A549 (cell line): ENCODE data around the gene CAPZA1. TPM values are rescaled to one million over a fixed set of nuclear protein-coding genes. Genes with fewer than 3 reads are reported as not detected.

Experiments used
- ATAC-seq, 2 experiments: fragments of 200-7000 bp in 1 of 2; fragments of >200 bp in 1 of 2; cut with Nextera tagmentation in 1 of 2; cut with Tn5 transposase in 1 of 2; 3 replicates each; pipeline versions ENCODE4 v1.8.0 to v1.9.1; 2018 to 2020; ENCODE audit warnings: mild to moderate bottlenecking in 1 of 2, moderate library complexity in 1 of 2
- CTCF ChIA-PET: fragments of 300-600 bp; sonication (Branson Sonifier 250); formaldehyde crosslinking; extraction: SDS; loops from one replicate; lab custom pipeline; 2021; ENCODE audit warnings: antibody characterized with exemption, inconsistent platforms; lab: Yijun Ruan, JAX
- POLR2A ChIA-PET: fragments of 350-600 bp; formaldehyde crosslinking; extraction: SDS; loops from one replicate; lab custom pipeline; 2021; ENCODE audit warnings: antibody characterized with exemption, inconsistent platforms; lab: Yijun Ruan, JAX
- DNase-seq, 2 experiments: peaks; one replicate each; pipeline versions ENCODE4 v3.0.0 to v3.0.0-alpha.2; 2011 to 2016; ENCODE audit warnings: low read depth in 1 of 2, low spot score in 1 of 2
- FAIRE-seq: peaks from 2 replicates; lab custom pipeline; 2011; peaks lifted over from hg19 to GRCh38; lab: Jason Lieb, UNC
- H3K27ac ChIP-seq, 2 experiments: fragments of >200 bp; sonication (Bioruptor Twin); formaldehyde crosslinking; 3 replicates each; pipeline ENCODE4 v1.5.1; 2016 to 2017
- H3K4me1 ChIP-seq: fragments of >200 bp; sonication (Bioruptor Twin); formaldehyde crosslinking; 3 replicates; pipeline ENCODE4 v1.6.1; 2016
- H3K4me2 ChIP-seq: fragments of >200 bp; sonication (Bioruptor Twin); formaldehyde crosslinking; 3 replicates; pipeline ENCODE4 v1.6.1; 2016
- H3K4me3 ChIP-seq: fragments of >200 bp; sonication (Bioruptor Twin); formaldehyde crosslinking; 3 replicates; pipeline ENCODE4 v1.5.1; 2016
- H3K9me3 ChIP-seq: fragments of >200 bp; sonication (Bioruptor Twin); formaldehyde crosslinking; 3 replicates; pipeline ENCODE4 v1.6.1; 2016
- ATOH8 ChIP-seq: fragments of 250-450 bp; sonication (Bioruptor Pico); IDR thresholded peaks from 2 replicates; pipeline ENCODE4 v1.5.0; 2020; ENCODE audit warnings: low read depth, mild to moderate bottlenecking, moderate library complexity
- BHLHE40 ChIP-seq: IDR thresholded peaks from 2 replicates; pipeline ENCODE4 v1.6.1; 2012; ENCODE audit warnings: low read depth, low read length, inconsistent platforms
- CBX2 ChIP-seq: fragments of 200-600 bp; sonication (generic); IDR thresholded peaks from 2 replicates; pipeline ENCODE4 v1.6.1; 2016; ENCODE audit warnings: low read depth, mild to moderate bottlenecking, borderline replicate concordance
- CBX8 ChIP-seq: fragments of 200-600 bp; sonication (generic); IDR thresholded peaks from 2 replicates; pipeline ENCODE4 v1.6.1; 2016
- CHD4 ChIP-seq: fragments of 200-600 bp; sonication (generic); IDR thresholded peaks from 2 replicates; pipeline ENCODE4 v1.6.1; 2016; ENCODE audit warnings: antibody characterized with exemption, mild to moderate bottlenecking, borderline replicate concordance
- E2F6 ChIP-seq: IDR thresholded peaks from 2 replicates; pipeline ENCODE4 v1.6.1; 2012; ENCODE audit warnings: low read depth, borderline replicate concordance
- FOSB ChIP-seq: fragments of 250-450 bp; sonication (Bioruptor Pico); IDR thresholded peaks from 2 replicates; pipeline ENCODE4 v1.5.0; 2020; ENCODE audit warnings: mild to moderate bottlenecking, moderate library complexity
- FOSL2 ChIP-seq, 2 experiments: fragments of 450-650 bp in 1 of 2; fragments of >200 bp in 1 of 2; sonication (Bioruptor Twin) in 1 of 2; formaldehyde crosslinking; IDR thresholded peaks; 2 replicates each; pipeline versions ENCODE4 v1.5.0 to v1.6.1; 2016 to 2020; ENCODE audit warnings: mild to moderate bottlenecking in 1 of 2, moderate library complexity in 1 of 2
- HDAC2 ChIP-seq: fragments of 200-600 bp; sonication (generic); IDR thresholded peaks from 2 replicates; pipeline ENCODE4 v1.6.1; 2016
- HEYL ChIP-seq: fragments of 250-450 bp; sonication (Bioruptor Pico); IDR thresholded peaks from 2 replicates; pipeline ENCODE4 v1.8.0; 2021; ENCODE audit warnings: mild to moderate bottlenecking, moderate library complexity
- JUN ChIP-seq, 2 experiments: fragments of >200 bp; sonication (Bioruptor Twin); formaldehyde crosslinking; IDR thresholded peaks; 2 replicates in 1 of 2; 3 replicates in 1 of 2; pipeline ENCODE4 v1.6.1; 2016 to 2017
- JUNB ChIP-seq: fragments of >200 bp; sonication (Bioruptor Twin); formaldehyde crosslinking; IDR thresholded peaks from 2 replicates; pipeline ENCODE4 v1.6.1; 2016
- KDM1A ChIP-seq: fragments of 200-600 bp; sonication (generic); IDR thresholded peaks from 2 replicates; pipeline ENCODE4 v1.6.1; 2016; ENCODE audit warnings: low read depth, mild to moderate bottlenecking
- KDM5A ChIP-seq: fragments of 200-600 bp; sonication (generic); IDR thresholded peaks from 2 replicates; pipeline ENCODE4 v1.6.1; 2016; ENCODE audit warnings: antibody characterized with exemption, mild to moderate bottlenecking
- MAX ChIP-seq: IDR thresholded peaks from 2 replicates; pipeline ENCODE4 v1.6.1; 2012
- MAZ ChIP-seq: fragments of 150-350 bp; IDR thresholded peaks from 2 replicates; pipeline ENCODE4 v1.6.1; 2014; ENCODE audit warnings: antibody characterized with exemption, low read depth, low read length, borderline replicate concordance
- MYC ChIP-seq: IDR thresholded peaks from 2 replicates; pipeline ENCODE4 v1.6.1; 2012; ENCODE audit warnings: mild to moderate bottlenecking, inconsistent platforms, low read length, improper control_type of control experiment, borderline replicate concordance
- NR3C1 ChIP-seq: fragments of >200 bp; sonication (Bioruptor Twin); formaldehyde crosslinking; IDR thresholded peaks from 3 replicates; pipeline ENCODE4 v1.6.1; 2017
- POLR2A ChIP-seq: IDR thresholded peaks from 2 replicates; pipeline ENCODE4 v1.6.1; 2012; ENCODE audit warnings: mild to moderate bottlenecking, low read length
- RAD21 ChIP-seq, 2 experiments: fragments of >200 bp in 1 of 2; sonication (Bioruptor Twin) in 1 of 2; formaldehyde crosslinking in 1 of 2; IDR thresholded peaks in 1 of 2; conservative IDR thresholded peaks in 1 of 2; 2 replicates in 1 of 2; 3 replicates in 1 of 2; pipeline ENCODE4 v1.6.1; 2012 to 2018; ENCODE audit warnings: inconsistent platforms in 1 of 2
- SMC3 ChIP-seq: fragments of >200 bp; sonication (Bioruptor Twin); formaldehyde crosslinking; IDR thresholded peaks from 3 replicates; pipeline ENCODE4 v1.6.1; 2018; ENCODE audit warnings: inconsistent platforms
- SREBF2 ChIP-seq: fragments of 450-650 bp; IDR thresholded peaks from 2 replicates; pipeline ENCODE4 v1.6.1; 2014; ENCODE audit warnings: mild to moderate bottlenecking, moderate library complexity
- TFCP2L1 ChIP-seq: fragments of 250-450 bp; sonication (Bioruptor Pico); IDR thresholded peaks from 2 replicates; pipeline ENCODE4 v1.5.0; 2021; ENCODE audit warnings: mild to moderate bottlenecking
- TP53 ChIP-seq: fragments of 250-450 bp; sonication (Bioruptor Pico); IDR thresholded peaks from 2 replicates; pipeline ENCODE4 v1.5.0; 2021; ENCODE audit warnings: mild to moderate bottlenecking, moderate library complexity
- ZC3H11A ChIP-seq: fragments of 450-650 bp; IDR thresholded peaks from 2 replicates; pipeline ENCODE4 v1.6.1; 2014; ENCODE audit warnings: antibody characterized with exemption, mild to moderate bottlenecking
- ZSCAN20 ChIP-seq: fragments of 250-450 bp; sonication (Bioruptor Pico); IDR thresholded peaks from 2 replicates; pipeline ENCODE4 v1.8.0; 2022; ENCODE audit warnings: mild to moderate bottlenecking, moderate library complexity
- WGBS: methylation state at CpG from one replicate; pipeline ENCODE4 v1.1.6; 2017; ENCODE audit errors: missing lambda C conversion rate; 5-methylcytosine and 5-hydroxymethylcytosine counted together
- polyA plus RNA-seq, 4 experiments: library from polyadenylated mRNA; depleted of rRNA in 3 of 4; stranded (reverse); fragments of >200 nt; fragmentation: RNase III in 1 of 4; extraction: RNeasy Plus Mini Kit Qiagen cat#74134 plus additional on column Dnase treatment in 1 of 4; gene quantifications; 2 replicates in 3 of 4; 3 replicates in 1 of 4; pipeline ENCODE4 v1.2.3, GENCODE V29; 2011 to 2017

CAPZA1 gene
- polyA plus RNA-seq, 2 of the 4 experiments (the other 2 are of a cell fraction): 103 to 136 TPM

GRCh38 chr1:112703706-112704105 lies 84.1 kb downstream of the CAPZA1 start:
- 83% methylated on average over 8 of the region's 8 CpGs for WGBS
- FAIRE-seq (no peak), ATAC-seq (no peak), DNase-seq (no peak)
- Histone ChIP-seq H3K4me3 (no peak overlapping the region), H3K9me3 (no peaks in the 10 kb centered on the region), H3K27ac (peak overlapping the region; percentile 98 to 100; a peak in 4 of 6 replicates), H3K4me1 (peaks cover 68% of the 10 kb centered on the region), H3K4me2 (peak overlapping the region; percentile 94)
- POLR2A ChIA-PET: interaction anchor here (1.7 kb wide), 1 partner anchor 310 kb away, joined by 9 read pairs; no protein-coding TSS in a partner anchor
- TF ChIP-seq SREBF2 (no peak), HDAC2 (no peak), CBX2 (no peak), TP53 (CRISPR knock-in tag) (no peak)
- CTCF ChIA-PET: interaction anchor here (1.0 to 2.9 kb wide), 5 partner anchors 12 to 334 kb away, joined by 3 to 18 read pairs (median 4); partner anchors contain the start of genes MOV10 and PPM1J

GRCh38 chr1:112704391-112704933 lies 84.8 kb downstream of the CAPZA1 start:
- ChIA-PET CTCF (interaction anchor here (1.0 to 2.9 kb wide), 5 partner anchors 11 to 335 kb away, joined by 3 to 18 read pairs (median 4); partner anchors contain the start of gene PPM1J), POLR2A (interaction anchor here (0.6 to 1.7 kb wide), 7 partner anchors 9 to 310 kb away, joined by 3 to 9 read pairs (median 4); partner anchors contain the start of gene MOV10)
- WGBS: 29% methylated on average over 6 of the region's 7 CpGs
- FAIRE-seq: no peak
- Histone ChIP-seq H3K4me2 (peak overlapping the region; percentile 94), H3K9me3 (no peaks in the 10 kb centered on the region), H3K4me1 (peaks cover 60% of the 10 kb centered on the region), H3K4me3 (peak overlapping the region; percentile 99), H3K27ac (peak overlapping the region; percentile 98 to 100)
- no peak for ATAC-seq
- TF ChIP-seq JUN (IDR thresholded peaks at IDR 0.05) (no peak), JUNB (no peak)
- TF ChIP-seq, all 56 proteins: peak for 0
- DNase-seq: no peak

- POLR2A ChIA-PET: interaction anchor here (0.6 to 1.7 kb wide), 8 partner anchors 9 to 314 kb away, joined by 3 to 9 read pairs (median 4); partner anchors contain the start of gene MOV10
- 0% methylated on average over 11 of the region's 13 CpGs for WGBS
- CTCF ChIA-PET: interaction anchor here (0.6 to 2.9 kb wide), 6 partner anchors 10 to 336 kb away, joined by 3 to 18 read pairs (median 4); partner anchors contain the start of gene PPM1J
- DNase-seq (peak; percentile 84 to 88), FAIRE-seq (no peak), ATAC-seq (peak; percentile 58 to 79)
- TF ChIP-seq FOSL2 (IDR thresholded peaks at IDR 0.05) (0 out of 2 replicates have a peak, but pooled peaks have one; percentile 16), FOSL2 (CRISPR knock-in tag; IDR thresholded peaks at IDR 0.05) (peak; percentile 51), TFCP2L1 (CRISPR knock-in tag) (no peak), ATOH8 (no peak), MYC (0 out of 2 replicates have a peak, but pooled peaks have one; percentile 17), MAX (peak; percentile 81), E2F6 (peak; percentile 64; the same call in 1 of the 2 replicates), JUN (IDR thresholded peaks at IDR 0.05) (peak in 1 of 2 experiments; percentile 35; a peak in 1 of 5 replicates), POLR2A (peak; percentile 44)
- H3K4me3 ChIP-seq: peak overlapping the region; percentile 99
- H3K27ac ChIP-seq: peak overlapping the region; percentile 98 to 100
- H3K9me3 ChIP-seq: no peaks in the 10 kb centered on the region
- peaks cover 54% of the 10 kb centered on the region for H3K4me1 ChIP-seq
- H3K4me2 ChIP-seq: peak overlapping the region; percentile 94
Observed at GRCh38 chr1:112704934-112705627, 85.4 kb downstream of the CAPZA1 start.

GRCh38 chr1:112706505-112707220 lies 87.0 kb downstream of the CAPZA1 start, which contains the start of gene RHOC:
Gene RHOC (minus strand): TSS chr1:112707127. CDS start chr1:112703799, 3,328 bp downstream.
- H3K4me3 ChIP-seq: peak within 1 kb of the TSS; percentile 99
- FAIRE-seq: no peak
- H3K9me3 ChIP-seq: no peaks in the 10 kb centered on the region
- CTCF ChIA-PET: interaction anchor here (1.2 to 18.0 kb wide), 3 partner anchors 69 to 316 kb away, joined by 3 to 576 read pairs (median 17); no protein-coding TSS in a partner anchor
- H3K4me2 ChIP-seq: peak within 1 kb of the TSS; percentile 94
- no peak for TF ChIP-seq KDM5A
- no peak for TF ChIP-seq HEYL (CRISPR knock-in tag)
- no peak for TF ChIP-seq FOSL2 (IDR thresholded peaks at IDR 0.05)
- no peak for TF ChIP-seq FOSL2 (CRISPR knock-in tag; IDR thresholded peaks at IDR 0.05)
- TF ChIP-seq JUN (IDR thresholded peaks at IDR 0.05): peak in 1 of 2 experiments; percentile 64; a peak in 3 of 5 replicates
- TF ChIP-seq FOSB: no peak
- no peak for TF ChIP-seq SMC3
- TF ChIP-seq MAZ: no peak
- TF ChIP-seq KDM1A: no peak
- TF ChIP-seq CBX8: no peak
- TF ChIP-seq CHD4: no peak
- no peak for TF ChIP-seq ZC3H11A
- TF ChIP-seq RAD21 (conservative IDR thresholded peaks at IDR 0.05 in 1 of 2, IDR thresholded peaks at IDR 0.05 in 1 of 2): no peak
- peak; percentile 62 for TF ChIP-seq POLR2A
- TF ChIP-seq NR3C1: no peak
- TF ChIP-seq ZSCAN20 (CRISPR knock-in tag): no peak
- TF ChIP-seq BHLHE40: no peak
- TF ChIP-seq, all 56 proteins: peak for 2
- H3K27ac ChIP-seq: peak within 1 kb of the TSS; percentile 98 to 100
- DNase-seq (peak in 1 of 2 experiments; percentile 56), ATAC-seq (peak; percentile 70 to 76)
- 0% methylated on average over 1 of the region's 61 CpGs for WGBS
- POLR2A ChIA-PET: interaction anchor here (0.5 to 1.8 kb wide), 6 partner anchors 9 to 705 kb away, joined by 3 to 9 read pairs (median 4); partner anchors contain the start of genes CAPZA1, MOV10 and PPM1J
- peaks cover 38% of the 10 kb centered on the region for H3K4me1 ChIP-seq
